ENCODE results near the gene LMX1A. TPM values are rescaled to one million over a fixed set of nuclear protein-coding genes. Genes with fewer than 3 reads are reported as not detected.
A peak's percentile ranks its signal among the peaks of the same experiment; 100 is the strongest.

Gene LMX1A
- total RNA-seq, 2 experiments from 2014 or later = not detected

DNA sequence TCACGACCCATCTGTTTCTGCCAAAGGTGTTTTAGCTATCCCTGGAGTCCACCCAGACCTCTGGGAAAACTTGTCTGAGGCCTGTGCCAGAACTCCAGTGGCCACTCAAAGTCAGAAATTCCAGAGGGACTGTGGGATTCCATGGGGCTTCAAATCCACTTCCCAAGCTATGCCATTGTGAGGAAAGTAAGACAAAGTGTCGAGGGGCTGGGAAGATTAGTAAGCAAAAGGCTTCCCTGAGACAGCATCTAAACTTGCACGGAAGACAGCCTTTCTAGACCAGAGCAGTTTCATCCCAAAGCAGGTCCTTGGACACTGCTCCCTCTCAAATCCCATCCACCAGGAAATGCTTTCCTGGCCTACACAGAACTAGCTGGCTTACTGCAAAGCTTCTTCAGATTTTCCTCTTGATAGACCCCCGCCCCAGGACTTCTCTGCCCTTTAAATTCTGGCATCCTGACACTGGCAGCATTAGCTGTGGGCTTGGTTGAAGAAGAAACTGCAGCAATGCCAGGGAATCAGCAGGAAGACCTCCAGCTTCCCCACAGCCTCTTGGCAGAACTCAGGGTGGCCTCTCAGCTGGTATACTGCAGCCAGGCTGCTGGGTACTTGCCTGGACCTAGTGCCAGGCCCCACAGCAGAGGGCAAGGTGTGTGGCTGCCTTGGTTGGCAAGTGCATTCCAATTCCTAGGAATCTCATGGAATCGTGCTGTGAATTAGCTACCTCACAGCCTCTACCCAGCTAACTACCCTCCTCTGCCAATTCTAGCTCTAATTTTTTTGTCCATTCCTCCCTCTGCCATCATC, 27.3 kb upstream of the LMX1A start:
- CTCF ChIA-PET = interaction anchor here (0.6 to 5.2 kb wide), 4 partner anchors 10 to 214 kb away, joined by 3 to 52 read pairs (median 4); no protein-coding TSS in a partner anchor
- Mint-ChIP-seq H3K27ac (no peak overlapping the region), H3K27me3 (ENCODE audit: low read depth) (peaks cover 33% of the 10 kb centered on the region), H3K4me1 (ENCODE audit: low read depth) (no peaks in the 10 kb centered on the region), H3K36me3 (ENCODE audit: low read depth) (no peaks in the 10 kb centered on the region), H3K9me3 (no peaks in the 10 kb centered on the region), H3K4me3 (no peak overlapping the region)
- no peak for DNase-seq
- intact Hi-C loops (cut with micrococcal nuclease) = no loop called here

DNA sequence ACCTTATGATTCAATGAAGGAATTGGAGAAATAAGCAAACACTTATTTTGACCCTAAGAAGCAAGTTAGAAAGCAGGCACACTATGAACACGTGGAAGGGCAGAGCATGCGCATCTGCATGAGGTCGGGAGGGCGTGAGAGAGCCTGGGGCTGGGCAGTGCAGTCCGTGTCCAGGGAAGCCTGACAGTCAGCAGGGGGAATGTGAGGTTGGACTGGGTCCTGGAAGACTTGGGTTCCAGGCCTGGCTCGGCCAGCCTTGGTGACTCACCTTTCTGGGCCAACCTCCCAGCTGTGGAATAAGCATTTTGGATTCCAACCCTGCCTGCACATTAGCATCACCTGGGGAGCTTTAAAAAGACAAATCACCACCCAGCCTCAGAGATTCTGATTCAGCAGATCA, 26.6 kb upstream of the LMX1A start:
- H3K4me3 Mint-ChIP-seq = no peak overlapping the region

DNA sequence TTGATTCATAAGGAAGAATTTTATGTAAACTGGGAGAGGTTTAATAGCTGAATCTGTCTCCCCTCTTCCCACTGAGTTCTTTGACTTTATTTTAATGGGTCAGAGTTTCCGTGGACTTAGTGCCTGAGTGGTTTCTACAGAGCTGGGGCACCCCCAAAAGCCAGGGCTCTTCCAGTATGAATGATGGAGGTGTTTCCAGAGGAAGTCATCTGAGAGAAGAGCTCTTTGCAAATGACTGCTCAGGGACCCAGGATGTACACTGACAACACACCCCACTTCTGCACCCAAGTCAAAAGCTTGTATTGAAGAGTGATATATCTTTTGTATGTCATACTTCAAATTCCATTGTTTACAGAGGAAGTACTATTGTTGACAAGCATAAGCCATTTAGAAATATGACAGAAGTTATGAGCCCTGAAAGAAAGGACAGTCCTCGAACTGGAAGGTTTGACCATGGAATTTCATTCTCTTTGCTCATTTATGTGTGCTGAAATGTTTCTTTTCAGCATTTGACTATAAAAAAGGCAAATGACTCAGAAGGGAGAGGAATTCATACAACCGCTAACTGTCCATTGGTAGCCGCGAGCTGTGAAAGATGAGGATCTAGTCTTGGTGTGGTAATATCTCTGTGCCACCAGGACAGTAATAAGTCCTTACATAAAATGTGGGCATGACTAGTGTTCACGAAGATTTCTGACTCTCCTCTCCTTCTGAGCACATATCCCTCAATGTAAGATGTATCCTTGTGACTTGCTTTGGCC, 25.4 kb upstream of the LMX1A start:
- intact Hi-C loops (cut with micrococcal nuclease) = no loop called here
- H3K27me3 Mint-ChIP-seq (ENCODE audit: low read depth) = peaks cover 28% of the 10 kb centered on the region
- no peaks in the 10 kb centered on the region for H3K36me3 Mint-ChIP-seq (ENCODE audit: low read depth)
- peak; percentile 12 for DNase-seq
- H3K27ac Mint-ChIP-seq = no peak overlapping the region
- H3K9me3 Mint-ChIP-seq = no peaks in the 10 kb centered on the region
- H3K4me1 Mint-ChIP-seq (ENCODE audit: low read depth) = peaks cover 2% of the 10 kb centered on the region
- CTCF ChIA-PET = interaction anchor here (2.1 to 5.2 kb wide), 2 partner anchors 11 to 13 kb away, joined by 7 to 52 read pairs; no protein-coding TSS in a partner anchor
- H3K4me3 Mint-ChIP-seq = no peak overlapping the region

More for the DNA sequence above, 26.6 kb upstream of the LMX1A start:
- no peak for DNase-seq
- intact Hi-C loops (cut with micrococcal nuclease) = no loop called here
- Mint-ChIP-seq H3K27me3 (ENCODE audit: low read depth) (peaks cover 31% of the 10 kb centered on the region), H3K9me3 (no peaks in the 10 kb centered on the region), H3K36me3 (ENCODE audit: low read depth) (no peaks in the 10 kb centered on the region), H3K4me1 (ENCODE audit: low read depth) (no peaks in the 10 kb centered on the region), H3K27ac (no peak overlapping the region)
- CTCF ChIA-PET = interaction anchor here (1.1 to 5.2 kb wide), 3 partner anchors 10 to 215 kb away, joined by 3 to 52 read pairs (median 7); no protein-coding TSS in a partner anchor

DNA sequence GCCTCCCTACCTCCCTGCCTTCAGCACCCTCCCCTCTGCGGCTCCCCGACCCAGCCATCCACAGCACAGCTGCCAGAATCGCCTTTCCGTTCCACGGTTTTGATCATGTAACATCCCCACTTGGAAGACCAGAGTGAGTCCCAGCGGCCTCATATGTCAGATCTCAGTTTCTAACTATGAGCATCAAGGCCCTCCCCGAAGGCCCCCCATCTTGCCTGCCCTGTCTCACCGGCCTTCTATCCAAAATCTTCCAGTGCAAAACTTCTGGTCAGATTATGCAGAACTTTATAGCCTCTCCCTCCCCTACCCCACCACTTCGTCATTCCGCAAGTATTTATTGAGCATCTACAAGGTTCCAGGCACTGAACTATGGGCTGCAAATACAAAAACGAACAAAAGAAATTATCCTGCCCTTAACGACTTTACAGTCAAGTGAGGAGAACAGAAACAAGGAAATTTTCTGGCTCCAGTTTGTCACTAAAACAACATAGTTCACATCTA, 20.3 kb upstream of the LMX1A start:
- CTCF ChIA-PET = interaction anchor here (0.8 to 2.3 kb wide), 3 partner anchors 9 to 16 kb away, joined by 3 to 23 read pairs (median 5); no protein-coding TSS in a partner anchor
- Mint-ChIP-seq H3K4me1 (ENCODE audit: low read depth) (peaks cover 16% of the 10 kb centered on the region), H3K27ac (no peak overlapping the region), H3K36me3 (ENCODE audit: low read depth) (no peaks in the 10 kb centered on the region), H3K9me3 (no peaks in the 10 kb centered on the region), H3K4me3 (peak overlapping the region; percentile 60), H3K27me3 (ENCODE audit: low read depth) (peaks cover 46% of the 10 kb centered on the region)
- intact Hi-C loops (cut with micrococcal nuclease) = loop anchor here (1.0 to 10.0 kb wide), 2 partner anchors 16 to 788 kb away; partner anchors contain the start of gene FAM78B
- no peak for DNase-seq

DNA sequence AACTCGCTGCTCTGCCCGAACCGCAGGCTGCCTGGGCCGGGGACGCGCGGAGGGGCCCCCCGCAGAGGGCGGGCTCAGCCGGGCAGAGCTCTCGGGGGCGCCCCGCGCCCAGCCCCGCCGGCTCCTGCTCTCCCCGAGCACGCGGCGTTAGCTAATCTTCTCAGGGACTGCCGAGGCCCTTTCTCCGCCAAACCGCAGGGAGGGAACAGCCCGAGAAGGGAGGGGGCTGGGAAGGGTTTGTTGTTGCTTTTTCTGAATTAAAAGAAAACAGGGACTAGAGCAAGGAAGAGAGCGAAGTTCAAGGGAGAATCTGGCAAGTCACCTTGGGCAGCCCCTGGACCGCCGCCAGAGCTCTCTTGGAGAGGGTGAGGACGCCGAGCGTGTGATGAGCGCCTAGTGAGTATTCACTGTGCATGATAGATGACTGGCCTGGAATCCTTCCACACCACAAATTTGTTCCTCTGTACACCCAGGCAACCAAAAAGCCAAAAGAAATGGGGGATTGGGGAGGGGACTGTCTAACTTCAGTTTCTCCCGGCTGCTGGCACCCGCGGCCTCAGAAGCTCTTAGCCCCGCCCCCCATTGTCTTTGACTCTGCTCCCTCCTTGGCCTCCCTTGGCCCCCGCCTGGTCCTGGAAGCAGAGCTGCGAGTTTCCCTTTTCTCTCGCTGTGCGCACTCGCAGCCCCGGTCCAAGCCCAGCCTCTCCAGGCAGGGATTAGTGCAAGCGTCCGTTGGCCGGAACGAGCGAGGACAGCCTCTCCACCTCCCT, 19.7 kb upstream of the LMX1A start:
- peak; percentile 87 for DNase-seq
- Mint-ChIP-seq H3K9me3 (no peaks in the 10 kb centered on the region), H3K4me1 (ENCODE audit: low read depth) (peaks cover 16% of the 10 kb centered on the region), H3K36me3 (ENCODE audit: low read depth) (no peaks in the 10 kb centered on the region), H3K27me3 (ENCODE audit: low read depth) (peaks cover 49% of the 10 kb centered on the region), H3K27ac (no peak overlapping the region), H3K4me3 (peak overlapping the region; percentile 60)
- CTCF ChIA-PET = interaction anchor here (0.8 to 2.3 kb wide), 3 partner anchors 8 to 17 kb away, joined by 3 to 23 read pairs (median 5); no protein-coding TSS in a partner anchor
- intact Hi-C loops (cut with micrococcal nuclease) = loop anchor here (1.0 to 10.0 kb wide), 2 partner anchors 17 to 789 kb away; partner anchors contain the start of gene FAM78B

DNA sequence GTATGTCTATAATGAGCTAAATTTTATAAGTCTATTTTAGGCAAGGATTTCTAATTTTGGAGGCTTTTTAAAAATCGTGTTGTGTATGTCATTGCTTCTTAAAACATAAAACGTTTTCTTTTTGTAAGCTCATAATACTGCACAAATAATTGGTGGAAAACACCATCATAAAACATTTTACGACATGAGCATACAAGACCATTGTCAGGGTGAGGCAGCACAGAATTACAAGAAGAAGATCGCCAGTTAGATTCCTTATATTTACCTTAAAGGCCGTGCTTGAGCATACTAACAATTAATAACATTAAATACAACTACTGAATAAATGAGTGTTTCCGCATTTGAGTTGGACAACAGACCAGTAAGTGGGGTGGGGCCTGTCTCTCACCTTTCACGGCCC, 19.1 kb upstream of the LMX1A start:
- Mint-ChIP-seq H3K27me3 (ENCODE audit: low read depth) (peaks cover 55% of the 10 kb centered on the region), H3K4me3 (no peak overlapping the region), H3K27ac (no peak overlapping the region), H3K36me3 (ENCODE audit: low read depth) (no peaks in the 10 kb centered on the region), H3K4me1 (ENCODE audit: low read depth) (peaks cover 16% of the 10 kb centered on the region), H3K9me3 (no peaks in the 10 kb centered on the region)
- DNase-seq = no peak
- intact Hi-C loops (cut with micrococcal nuclease) = loop anchor here (1.0 to 10.0 kb wide), 2 partner anchors 18 to 789 kb away; partner anchors contain the start of gene FAM78B
- CTCF ChIA-PET = interaction anchor here (1.0 to 2.3 kb wide), 2 partner anchors 8 to 17 kb away, joined by 5 to 23 read pairs; no protein-coding TSS in a partner anchor

DNA sequence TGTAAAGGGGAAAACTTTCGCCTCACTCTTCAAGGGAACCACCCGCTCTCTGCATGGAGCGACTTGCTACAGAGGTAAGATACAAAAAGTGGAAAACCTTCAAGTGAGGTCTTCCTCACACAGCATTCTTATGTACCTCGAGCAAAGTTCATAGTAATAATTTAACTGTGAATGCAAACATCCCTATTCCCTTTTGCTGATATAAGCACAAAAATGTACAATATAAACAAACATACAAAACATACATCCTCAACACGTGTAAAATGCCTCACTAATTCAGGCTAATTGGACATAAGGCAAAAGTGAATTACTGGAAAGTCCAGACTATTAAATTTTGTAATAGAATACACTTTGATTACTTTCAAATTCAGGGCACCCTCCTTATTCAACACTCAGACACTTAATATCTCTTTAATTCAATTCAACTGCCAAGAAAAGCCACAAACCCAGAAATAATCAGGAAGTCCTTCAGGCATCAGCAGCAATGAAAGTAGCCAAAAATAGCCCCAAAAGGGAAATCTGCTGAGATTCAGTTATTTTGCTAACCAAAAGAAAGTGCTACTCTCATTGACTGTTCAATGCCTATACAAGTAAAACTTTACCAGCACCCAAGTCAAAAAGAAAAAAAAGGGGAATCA, 15.2 kb upstream of the LMX1A start:
- Mint-ChIP-seq H3K4me3 (no peak overlapping the region), H3K4me1 (ENCODE audit: low read depth) (peaks cover 12% of the 10 kb centered on the region), H3K27me3 (ENCODE audit: low read depth) (peaks cover 65% of the 10 kb centered on the region), H3K36me3 (ENCODE audit: low read depth) (no peaks in the 10 kb centered on the region), H3K9me3 (no peaks in the 10 kb centered on the region), H3K27ac (no peak overlapping the region)
- intact Hi-C loops (cut with micrococcal nuclease) = loop anchor here (10.0 kb wide), 1 partner anchor 793 kb away; the partner anchor contains the start of gene FAM78B
- CTCF ChIA-PET = interaction anchor here (4.4 kb wide), 1 partner anchor 21 kb away, joined by 34 read pairs; no protein-coding TSS in a partner anchor
- DNase-seq = no peak

DNA sequence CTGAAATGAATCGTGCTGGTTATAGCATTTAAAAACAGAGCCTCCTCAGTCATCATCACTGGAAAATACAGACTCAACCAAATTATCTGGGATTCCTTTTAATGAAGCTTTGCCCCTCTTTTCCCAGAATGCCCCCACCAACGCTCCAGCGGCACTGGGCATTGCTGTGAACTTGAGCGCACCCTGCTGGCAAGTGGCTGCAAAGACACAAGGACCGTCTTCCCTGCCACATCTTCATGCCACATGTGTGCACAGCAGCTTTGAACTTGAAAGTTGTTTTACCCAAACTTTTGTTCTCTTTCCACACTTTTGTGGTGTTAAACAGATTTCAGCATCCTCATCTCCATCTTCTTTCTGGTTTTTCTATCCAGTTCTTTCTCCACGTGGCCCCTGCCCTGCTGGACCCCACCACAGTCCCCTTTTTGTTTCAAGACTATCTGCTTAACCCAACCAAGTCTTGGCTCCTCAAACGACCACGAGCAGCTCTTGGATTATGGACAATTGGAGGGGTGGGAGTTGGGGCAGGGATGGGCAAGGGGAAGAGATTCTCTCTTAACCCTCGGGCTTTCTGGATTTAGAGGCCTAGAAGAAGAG, 12.8 kb upstream of the LMX1A start:
- H3K4me3 Mint-ChIP-seq = no peak overlapping the region
- H3K27ac Mint-ChIP-seq = no peak overlapping the region
- no peaks in the 10 kb centered on the region for H3K4me1 Mint-ChIP-seq (ENCODE audit: low read depth)
- H3K27me3 Mint-ChIP-seq (ENCODE audit: low read depth) = peaks cover 62% of the 10 kb centered on the region
- CTCF ChIA-PET = interaction anchor here (1.0 to 5.0 kb wide), 14 partner anchors 8 to 255 kb away, joined by 3 to 52 read pairs (median 7); no protein-coding TSS in a partner anchor
- intact Hi-C loops (cut with micrococcal nuclease) = loop anchor here (1.0 to 2.0 kb wide), 5 partner anchors 111 to 255 kb away; no protein-coding TSS in a partner anchor
- DNase-seq = peak; percentile 72
- no peaks in the 10 kb centered on the region for H3K9me3 Mint-ChIP-seq
- no peaks in the 10 kb centered on the region for H3K36me3 Mint-ChIP-seq (ENCODE audit: low read depth)

DNA sequence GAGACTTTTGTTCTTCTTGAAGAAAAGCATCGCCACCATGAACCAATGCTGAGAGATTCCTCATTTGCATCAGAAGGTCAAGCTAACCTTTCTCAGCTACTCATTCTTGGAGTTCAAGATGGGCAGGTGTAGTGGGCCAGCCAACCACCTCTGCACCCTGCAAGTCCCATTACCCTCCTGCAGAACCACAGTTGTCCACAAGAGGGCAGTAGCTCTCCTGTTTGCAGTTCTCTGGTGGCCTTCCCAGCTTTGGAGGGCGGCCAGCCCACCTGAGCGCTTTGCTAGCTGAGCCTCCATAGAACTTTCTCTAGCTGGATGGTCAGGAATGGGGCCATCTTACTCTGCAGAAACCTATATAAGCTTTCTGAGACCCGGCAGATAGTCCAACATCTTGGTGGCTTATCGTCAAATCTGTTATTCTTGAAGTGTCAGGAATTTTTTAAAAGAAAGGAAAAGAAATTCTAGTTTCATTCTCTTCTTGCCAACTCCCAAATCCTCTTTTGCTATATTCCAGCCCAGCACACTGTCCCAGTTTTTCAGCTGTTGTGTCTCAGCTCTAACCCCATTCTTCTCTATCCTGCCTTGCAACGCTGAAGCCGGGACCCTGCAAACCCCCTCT, 11.0 kb upstream of the LMX1A start:
- no peaks in the 10 kb centered on the region for H3K4me1 Mint-ChIP-seq (ENCODE audit: low read depth)
- H3K9me3 Mint-ChIP-seq = no peaks in the 10 kb centered on the region
- H3K4me3 Mint-ChIP-seq = no peak overlapping the region
- no peak overlapping the region for H3K27ac Mint-ChIP-seq
- H3K36me3 Mint-ChIP-seq (ENCODE audit: low read depth) = no peaks in the 10 kb centered on the region
- peaks cover 59% of the 10 kb centered on the region for H3K27me3 Mint-ChIP-seq (ENCODE audit: low read depth)
- DNase-seq = peak; percentile 88
- intact Hi-C loops (cut with micrococcal nuclease) = no loop called here
- CTCF ChIA-PET = interaction anchor here (0.6 to 5.0 kb wide), 44 partner anchors 9 to 548 kb away, joined by 3 to 52 read pairs (median 4); no protein-coding TSS in a partner anchor

DNA sequence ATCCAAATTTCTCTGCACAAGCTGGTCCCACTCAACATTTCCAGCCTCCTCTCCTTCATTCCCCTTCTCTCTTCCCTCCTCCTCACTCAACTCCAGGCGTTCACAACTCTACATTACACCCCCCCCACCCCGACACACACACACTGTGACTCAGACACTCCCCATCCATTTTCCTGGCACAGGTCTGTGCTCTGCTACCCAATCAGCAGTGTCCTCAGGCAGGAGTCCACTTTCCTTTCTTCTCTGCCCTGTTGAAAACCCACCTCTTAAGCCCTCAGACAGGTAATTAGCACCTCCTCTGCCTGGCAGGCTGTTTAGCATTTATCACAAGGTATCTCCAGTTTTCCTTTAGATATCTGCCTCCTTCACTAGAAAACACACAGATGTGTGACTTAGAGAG, 8.8 kb upstream of the LMX1A start:
- Mint-ChIP-seq H3K4me1 (ENCODE audit: low read depth) (no peaks in the 10 kb centered on the region), H3K27me3 (ENCODE audit: low read depth) (peaks cover 56% of the 10 kb centered on the region), H3K4me3 (no peak overlapping the region), H3K27ac (no peak overlapping the region), H3K36me3 (ENCODE audit: low read depth) (no peaks in the 10 kb centered on the region), H3K9me3 (no peaks in the 10 kb centered on the region)
- intact Hi-C loops (cut with micrococcal nuclease) = no loop called here
- no peak for DNase-seq
- CTCF ChIA-PET = interaction anchor here (1.1 kb wide), 1 partner anchor 125 kb away, joined by 3 read pairs; no protein-coding TSS in a partner anchor
